K562 (cell line): ENCODE measurements around the gene RBFA. TPM values are rescaled to one million over a fixed set of nuclear protein-coding genes. Genes with fewer than 3 reads are reported as not detected.

Experiments
- ATAC-seq: fragments of 200-7000 bp; cut with Tn5 transposase; 3 replicates; pipeline ENCODE4 v1.9.1; 2020; ENCODE audit warnings: moderate library complexity
- BruUV-seq: library from RNA; stranded (reverse); fragments of 400-500 nt; replicated peaks from 2 replicates; lab custom pipeline; 2021; lab: Mats Ljungman, UMichigan
- CTCF ChIA-PET: fragments of 300-600 bp; formaldehyde crosslinking; extraction: SDS; loops from one replicate; lab custom pipeline; 2021; ENCODE audit warnings: low intra/inter-chr PET ratio; lab: Yijun Ruan, JAX
- POLR2A ChIA-PET: fragments of 300-600, 350-650 bp; sonication (Branson Sonifier 250); formaldehyde crosslinking; extraction: SDS; loops from one replicate; lab custom pipeline; 2021; ENCODE audit warnings: antibody characterized with exemption, inconsistent platforms; lab: Yijun Ruan, JAX
- DNase-seq, 4 experiments: peaks; one replicate each; pipeline versions ENCODE4 v3.0.0 to v3.0.0-alpha.2; 2011 to 2018; ENCODE audit warnings: low spot score in 3 of 4, mixed read lengths in 3 of 4; ENCODE audit errors: extremely low read depth in 1 of 4
- FAIRE-seq: peaks from 2 replicates; lab custom pipeline; 2011; peaks lifted over from hg19 to GRCh38; lab: Jason Lieb, UNC
- H2AFZ ChIP-seq: 2 replicates; pipeline ENCODE4 v1.6.0; 2011; ENCODE audit warnings: low read depth, low read length, control low read depth, inconsistent platforms
- H3K27ac ChIP-seq: fragments of 200-600 bp; 3 replicates; pipeline ENCODE4 v1.8.0; 2011; ENCODE audit warnings: low read depth, mild to moderate bottlenecking, control low read depth, inconsistent platforms, low read length, moderate library complexity, mixed read lengths; ENCODE audit errors: extremely low read depth
- H3K27me3 ChIP-seq, 2 experiments: fragments of 300-600 bp in 1 of 2; 2 replicates in 1 of 2; 3 replicates in 1 of 2; pipeline versions ENCODE4 v1.6.0 to v1.8.0; 2011; ENCODE audit warnings: inconsistent platforms in 2 of 2, low read length in 2 of 2, mild to moderate bottlenecking in 1 of 2, mixed read lengths in 1 of 2, moderate library complexity in 1 of 2; ENCODE audit not compliant: control insufficient read depth in 2 of 2, insufficient read depth in 2 of 2
- H3K36me3 ChIP-seq: fragments of 300-600 bp; 3 replicates; pipeline ENCODE4 v1.8.0; 2011; ENCODE audit warnings: mild to moderate bottlenecking, low read length, inconsistent platforms; ENCODE audit not compliant: control insufficient read depth, insufficient read depth
- H3K4me1 ChIP-seq, 2 experiments: fragments of 200-600 bp in 1 of 2; replicated peaks in 1 of 2; 2 replicates in 1 of 2; 3 replicates in 1 of 2; pipeline versions ENCODE4 v1.5.1 to v1.8.0; 2011; ENCODE audit warnings: inconsistent platforms in 2 of 2, low read length in 2 of 2, mild to moderate bottlenecking in 1 of 2, mixed read lengths in 1 of 2, moderate library complexity in 1 of 2; ENCODE audit not compliant: control insufficient read depth in 2 of 2, insufficient read depth in 2 of 2
- H3K4me2 ChIP-seq: 2 replicates; pipeline ENCODE4 v1.6.1; 2011; ENCODE audit warnings: low read length, control low read depth, inconsistent platforms, mixed read lengths; ENCODE audit not compliant: insufficient read depth
- H3K4me3 ChIP-seq: fragments of 200-600 bp; sonication (generic), shearing (Covaris generic); 2 replicates; pipeline ENCODE4 v1.5.1; 2016; ENCODE audit warnings: control low read depth, inconsistent platforms
- H3K79me2 ChIP-seq: fragments of 200-600 bp; 3 replicates; pipeline ENCODE4 v1.8.0; 2011; ENCODE audit warnings: low read length, inconsistent platforms; ENCODE audit not compliant: control insufficient read depth, insufficient read depth
- H3K9ac ChIP-seq, 2 experiments: 2 replicates each; pipeline versions ENCODE4 v1.6.0 to v1.6.1; 2011; ENCODE audit warnings: low read depth in 2 of 2, low read length in 2 of 2, control low read depth in 1 of 2, inconsistent platforms in 1 of 2, mild to moderate bottlenecking in 1 of 2, mixed read lengths in 1 of 2; ENCODE audit not compliant: insufficient read depth in 1 of 2
- H3K9me1 ChIP-seq: one replicate; pipeline ENCODE4 v1.6.0; 2011; ENCODE audit warnings: inconsistent platforms, mild to moderate bottlenecking, low read length, moderate library complexity; ENCODE audit not compliant: control insufficient read depth, insufficient read depth
- H3K9me3 ChIP-seq: replicated peaks from 2 replicates; pipeline ENCODE4 v1.5.1; 2011; ENCODE audit warnings: low read depth, low read length, inconsistent platforms; ENCODE audit not compliant: control insufficient read depth, insufficient read depth
- H4K20me1 ChIP-seq: replicated peaks from 2 replicates; pipeline ENCODE4 v1.6.1; 2011; ENCODE audit warnings: low read length, inconsistent platforms, mixed read lengths; ENCODE audit not compliant: control insufficient read depth, insufficient read depth
- CEBPZ ChIP-seq: fragments of 150-350 bp; IDR thresholded peaks from 2 replicates; pipeline ENCODE4 v1.6.1; 2014; ENCODE audit warnings: low read depth, mild to moderate bottlenecking, low read length, borderline replicate concordance
- OTX1 ChIP-seq: fragments of 450-650 bp; formaldehyde crosslinking; IDR thresholded peaks from 2 replicates; pipeline ENCODE4 v1.4.0; 2022; ENCODE audit warnings: mild to moderate bottlenecking
- ZFP36 ChIP-seq: fragments of 150-350 bp; IDR thresholded peaks from 2 replicates; pipeline ENCODE4 v1.6.1; 2018; ENCODE audit warnings: low read length, low read depth; ENCODE audit not compliant: partially characterized antibody
- WGBS: fragments of 100-300 bp; shearing (Covaris generic); methylation state at CpG from one replicate; pipeline ENCODE4 v1.1.6; 2016; ENCODE audit warnings: low coverage, mixed read lengths; ENCODE audit not compliant: insufficient coverage; ENCODE audit errors: missing lambda C conversion rate; 5-methylcytosine and 5-hydroxymethylcytosine counted together
- in situ Hi-C: fragments of 300-500 bp; cut with MboI; formaldehyde crosslinking; loops from 4 replicates; pipeline ENCODE4 v1.15.0; 2018; ENCODE audit warnings: inconsistent platforms, mixed read lengths
- intact Hi-C: fragments of 100-400 bp; cut with micrococcal nuclease; formaldehyde crosslinking; loops from 2 replicates; pipeline ENCODE4 v1.14.2; 2022
- polyA plus RNA-seq, 8 experiments: library from polyadenylated mRNA; depleted of rRNA in 4 of 8; stranded (reverse) in 5 of 8; unstranded in 3 of 8; fragments of >200 nt; fragmentation: Nextera tagmentation in 2 of 8; fragmentation: Illumina TruSeq in 1 of 8; extraction: Ambion mirVana in 2 of 8; extraction: Trizol in 1 of 8; gene quantifications; 2 replicates each; pipeline versions ENCODE4 v1.2.1 to v1.2.3, GENCODE V29; 2011 to 2014; ENCODE audit warnings: inconsistent platforms in 1 of 8, missing spikeins in 1 of 8
- total RNA-seq, 7 experiments: library from RNA; depleted of rRNA in 6 of 7; stranded (reverse); fragments of >200 nt in 6 of 7; fragmentation: Illumina TruSeq in 2 of 7; extraction: Trizol in 2 of 7; gene quantifications; 2 replicates each; pipeline versions ENCODE4 v1.2.1 to v1.2.3, GENCODE V29; 2011 to 2021; ENCODE audit warnings: low replicate concordance in 1 of 7

Gene RBFA
- total and polyA plus RNA-seq, 9 of the 15 experiments (the other 6 are each of a cell fraction or from before 2014, with no cell fraction given) = 3.4 to 41.9 (median 25.8) TPM

- Histone ChIP-seq H3K4me3 (no peak overlapping the region), H3K9me1 (no peaks in the 10 kb centered on the region), H3K79me2 (no peaks in the 10 kb centered on the region), H3K9me3 (peaks cover 2% of the 10 kb centered on the region; the same call in 1 of the 2 replicates), H3K4me2 (no peak overlapping the region), H2AFZ (no peak overlapping the region), H4K20me1 (no peaks in the 10 kb centered on the region), H3K27me3 (no peaks in the 10 kb centered on the region), H3K36me3 (no peaks in the 10 kb centered on the region), H3K9ac (no peak overlapping the region), H3K4me1 (no peaks in the 10 kb centered on the region), H3K27ac (no peak overlapping the region)
- 22% methylated on average over 3 of the region's 3 CpGs for WGBS
- DNase-seq (no peak), FAIRE-seq (no peak), ATAC-seq (no peak)
- TF ChIP-seq OTX1 (CRISPR knock-in tag) (no peak), CEBPZ (0 out of 2 replicates have a peak, but pooled peaks have one; percentile 17), ZFP36 (peak; percentile 68)
- ChIA-PET POLR2A (no interaction called here), CTCF (no interaction called here)
- intact Hi-C loops = no loop called here
- BruUV-seq = no TSS peak
- in situ Hi-C loops = no loop called here
Observed at GRCh38 chr18:80000877-80001276, 33.4 kb upstream of the RBFA start.
